NCI-H187 treated with DMSO at 0.1 percent for 48 hours (cell line): ENCODE measurements around the gene NEIL1.
"Not testable (repeated sequence)": the region's sequence is repeated elsewhere in the genome, so short reads cannot be mapped to it uniquely, and the experiment has no call there.

Experiments used
- DNase-seq: peaks from one replicate; lab custom pipeline; 2025; lab: John Stamatoyannopoulos, UW

The NEIL1 gene

GRCh38 chr15:75333654-75334419, 13.0 kb upstream of the NEIL1 start:
- DNase-seq, result not testable (repeated sequence)

GRCh38 chr15:75335313-75335704, 11.5 kb upstream of the NEIL1 start:
- DNase-seq, result no peak

GRCh38 chr15:75335705-75336355, 11.0 kb upstream of the NEIL1 start, which contains the start of gene COMMD4:
Gene COMMD4, plus strand, starts transcription at chr15:75336063. Its CDS starts 27 bp downstream, at chr15:75336090.
- DNase-seq, result peak; percentile 8

GRCh38 chr15:75338661-75339240, 8.1 kb upstream of the NEIL1 start:
- DNase-seq, result no peak

- no peak for DNase-seq
Observed at GRCh38 chr15:75339531-75340240, 7.2 kb upstream of the NEIL1 start.

- DNase-seq, result no peak
Observed at GRCh38 chr15:75342221-75342620, 4.6 kb upstream of the NEIL1 start.

GRCh38 chr15:75343953-75344352, 2.9 kb upstream of the NEIL1 start:
- not testable (repeated sequence) for DNase-seq

GRCh38 chr15:75347222-75348033, 589 bp downstream of the NEIL1 start:
- DNase-seq, result no peak

GRCh38 chr15:75348034-75348561, 1.3 kb downstream of the NEIL1 start:
- no peak for DNase-seq

GRCh38 chr15:75348562-75349350, 1.9 kb downstream of the NEIL1 start:
- no peak for DNase-seq

- not testable (repeated sequence) for DNase-seq
Observed at GRCh38 chr15:75349351-75349669, 2.5 kb downstream of the NEIL1 start.

- DNase-seq, result no peak
Observed at GRCh38 chr15:75349851-75350588, 3.2 kb downstream of the NEIL1 start.

- no peak for DNase-seq
Observed at GRCh38 chr15:75350601-75351361, 3.9 kb downstream of the NEIL1 start.

- no peak for DNase-seq
Observed at GRCh38 chr15:75352186-75353080, 5.6 kb downstream of the NEIL1 start.

- DNase-seq, result no peak
Observed at GRCh38 chr15:75353604-75354003, 6.8 kb downstream of the NEIL1 start.

- no peak for DNase-seq
Observed at GRCh38 chr15:75354454-75354853, 7.6 kb downstream of the NEIL1 start.

GRCh38 chr15:75355369-75355768, 8.5 kb downstream of the NEIL1 start:
- DNase-seq, result no peak

- DNase-seq, result no peak
Observed at GRCh38 chr15:75356006-75356405, 9.2 kb downstream of the NEIL1 start.
